Raji (cell line): Measurements from ENCODE around the gene HOXB8.

Experiments used
- POLR2A ChIP-seq: IDR thresholded peaks from 2 replicates; pipeline ENCODE4 v1.6.1; 2011; ENCODE audit warnings: low read depth, low read length, control low read depth; ENCODE audit not compliant: insufficient read depth

HOXB8 gene

GRCh38 chr17:48578616-48579470 is 36.2 kb downstream of the HOXB8 start:
- TF ChIP-seq POLR2A, result no peak; the same call in 1 of the 2 replicates

- TF ChIP-seq POLR2A, result 0 out of 2 replicates have a peak, but pooled peaks have one; percentile 44
Measured at GRCh38 chr17:48577946-48578615, 37.0 kb downstream of the HOXB8 start, which contains the start of gene HOXB4. HOXB4 (minus strand) TSS chr17:48578350; CDS start chr17:48578319, 31 bp downstream.

GRCh38 chr17:48577330-48577945 is 37.7 kb downstream of the HOXB8 start:
- no peak for TF ChIP-seq POLR2A

- TF ChIP-seq POLR2A, result no peak
Measured at GRCh38 chr17:48576479-48577309, 38.4 kb downstream of the HOXB8 start.

GRCh38 chr17:48575673-48576478 is 39.2 kb downstream of the HOXB8 start:
- TF ChIP-seq POLR2A, result no peak

GRCh38 chr17:48575066-48575582 is 40.0 kb downstream of the HOXB8 start:
- TF ChIP-seq POLR2A, result no peak

GRCh38 chr17:48574505-48575065 is 40.5 kb downstream of the HOXB8 start:
- no peak for TF ChIP-seq POLR2A

- TF ChIP-seq POLR2A, result no peak
Measured at GRCh38 chr17:48571826-48572417, 43.2 kb downstream of the HOXB8 start.

- no peak for TF ChIP-seq POLR2A
Measured at GRCh38 chr17:48571024-48571818, 43.9 kb downstream of the HOXB8 start.

GRCh38 chr17:48570325-48571023 is 44.6 kb downstream of the HOXB8 start:
- no peak for TF ChIP-seq POLR2A

- no peak for TF ChIP-seq POLR2A
Measured at GRCh38 chr17:48569674-48570324, 45.3 kb downstream of the HOXB8 start.
